ENCODE results near the gene CAVIN1. TPM values are rescaled to one million over a fixed set of nuclear protein-coding genes. Genes with fewer than 3 reads are reported as not detected.
"Not testable (repeated sequence)": the region's sequence is repeated elsewhere in the genome, so short reads cannot be mapped to it uniquely, and the experiment has no call there.

CAVIN1 gene
- total RNA-seq, 1 experiment from 2014 or later = 192 TPM

- DNase-seq (ENCODE audit: low read depth) = no peak
Measured at GRCh38 chr17:42405076-42405475, 18.0 kb downstream of the CAVIN1 start.

- no peak for DNase-seq (ENCODE audit: low read depth)
Measured at GRCh38 chr17:42404326-42405055, 18.6 kb downstream of the CAVIN1 start.

- no peak for DNase-seq (ENCODE audit: low read depth)
Measured at GRCh38 chr17:42403150-42403549, 19.9 kb downstream of the CAVIN1 start.

- DNase-seq (ENCODE audit: low read depth) = no peak
Measured at GRCh38 chr17:42402117-42402516, 20.9 kb downstream of the CAVIN1 start.

- DNase-seq (ENCODE audit: low read depth) = not testable (repeated sequence)
Measured at GRCh38 chr17:42400844-42401375, 22.1 kb downstream of the CAVIN1 start.

- no peak for DNase-seq (ENCODE audit: low read depth)
Measured at GRCh38 chr17:42399948-42400843, 22.9 kb downstream of the CAVIN1 start.

- DNase-seq (ENCODE audit: low read depth) = no peak
Measured at GRCh38 chr17:42399121-42399520, 23.9 kb downstream of the CAVIN1 start.

GRCh38 chr17:42395601-42396000, 27.5 kb downstream of the CAVIN1 start:
- not testable (repeated sequence) for DNase-seq (ENCODE audit: low read depth)

GRCh38 chr17:42394838-42395237, 28.2 kb downstream of the CAVIN1 start:
- no peak for DNase-seq (ENCODE audit: low read depth)

GRCh38 chr17:42392692-42393415, 30.2 kb downstream of the CAVIN1 start:
- DNase-seq (ENCODE audit: low read depth) = no peak

GRCh38 chr17:42391439-42391838, 31.6 kb downstream of the CAVIN1 start:
- not testable (repeated sequence) for DNase-seq (ENCODE audit: low read depth)

GRCh38 chr17:42389899-42390298, 33.2 kb downstream of the CAVIN1 start:
- no peak for DNase-seq (ENCODE audit: low read depth)

GRCh38 chr17:42389135-42389417, 34.0 kb downstream of the CAVIN1 start:
- DNase-seq (ENCODE audit: low read depth) = no peak

- peak; percentile 99 for DNase-seq (ENCODE audit: low read depth)
Measured at GRCh38 chr17:42388381-42389134, 34.5 kb downstream of the CAVIN1 start, which contains the start of gene STAT3. STAT3 (minus strand) TSS chr17:42388442; CDS start chr17:42348516, 39,926 bp downstream.

- DNase-seq (ENCODE audit: low read depth) = peak; percentile 52
Measured at GRCh38 chr17:42387661-42388380, 35.2 kb downstream of the CAVIN1 start.

- peak; percentile 28 for DNase-seq (ENCODE audit: low read depth)
Measured at GRCh38 chr17:42386777-42387657, 36.0 kb downstream of the CAVIN1 start.

GRCh38 chr17:42381898-42382297, 41.2 kb downstream of the CAVIN1 start:
- DNase-seq (ENCODE audit: low read depth) = no peak

GRCh38 chr17:42380935-42381334, 42.1 kb downstream of the CAVIN1 start:
- no peak for DNase-seq (ENCODE audit: low read depth)

GRCh38 chr17:42378959-42379594, 44.0 kb downstream of the CAVIN1 start:
- peak; percentile 23 for DNase-seq (ENCODE audit: low read depth)

Measured in Daoy (cell line).